ENCODE data around the gene IFT81.
A peak's percentile ranks its signal among the peaks of the same experiment; 100 is the strongest.
"Not testable (repeated sequence)": the region's sequence is repeated elsewhere in the genome, so short reads cannot be mapped to it uniquely, and the experiment has no call there.

Gene IFT81

DNA sequence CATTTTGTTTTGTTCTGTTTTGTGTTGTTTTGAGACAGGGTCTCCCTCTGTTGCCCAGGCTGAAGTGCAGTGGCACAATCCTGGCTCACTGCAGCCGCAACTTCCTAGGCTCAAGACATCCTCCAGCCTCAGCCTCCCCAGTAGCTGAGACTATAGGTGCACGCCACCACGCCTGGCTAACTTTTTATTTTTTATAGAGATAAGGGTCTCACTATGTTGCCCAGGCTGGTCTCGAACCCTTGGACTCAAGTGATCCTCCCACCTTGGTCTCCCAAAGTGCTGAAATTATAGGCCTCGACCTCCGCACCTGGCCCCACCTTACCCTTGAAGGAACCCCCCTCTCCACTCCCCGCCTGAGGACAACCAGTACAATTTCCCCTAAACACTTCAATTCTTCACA is 7.5 kb upstream of the IFT81 start:
- no peak for DNase-seq (ENCODE audit: low read depth)
- no peak for TF ChIP-seq CTCF (conservative IDR thresholded peaks at IDR 0.05; ENCODE audit: control insufficient read depth, insufficient read depth, low read depth, low read length)
- H3K4me3 ChIP-seq (ENCODE audit: control insufficient read depth, low read depth, low read length) = no peak overlapping the region

DNA sequence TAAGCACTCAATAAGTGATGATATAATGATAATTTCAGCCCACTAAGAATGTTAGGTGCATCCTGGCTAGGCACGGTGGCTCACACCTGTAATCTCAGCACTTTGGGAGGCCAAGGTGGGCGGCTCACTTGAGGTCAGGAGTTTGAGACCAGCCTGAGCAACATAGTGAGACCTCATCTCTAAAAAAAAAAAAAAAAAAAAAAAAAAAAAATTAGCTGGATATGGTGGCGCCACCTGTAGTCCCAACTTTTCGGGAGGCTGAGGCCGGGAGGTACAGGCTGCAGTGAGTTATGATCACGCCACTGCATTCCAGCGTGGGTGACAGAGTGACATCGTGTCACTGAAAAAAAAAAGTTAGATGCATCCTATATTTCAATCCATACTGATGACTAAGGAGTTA is 6.9 kb upstream of the IFT81 start:
- H3K4me3 ChIP-seq (ENCODE audit: control insufficient read depth, low read depth, low read length); DNase-seq (ENCODE audit: low read depth): not testable (repeated sequence)
- peak; percentile 25 for TF ChIP-seq CTCF (conservative IDR thresholded peaks at IDR 0.05; ENCODE audit: control insufficient read depth, insufficient read depth, low read depth, low read length)

DNA sequence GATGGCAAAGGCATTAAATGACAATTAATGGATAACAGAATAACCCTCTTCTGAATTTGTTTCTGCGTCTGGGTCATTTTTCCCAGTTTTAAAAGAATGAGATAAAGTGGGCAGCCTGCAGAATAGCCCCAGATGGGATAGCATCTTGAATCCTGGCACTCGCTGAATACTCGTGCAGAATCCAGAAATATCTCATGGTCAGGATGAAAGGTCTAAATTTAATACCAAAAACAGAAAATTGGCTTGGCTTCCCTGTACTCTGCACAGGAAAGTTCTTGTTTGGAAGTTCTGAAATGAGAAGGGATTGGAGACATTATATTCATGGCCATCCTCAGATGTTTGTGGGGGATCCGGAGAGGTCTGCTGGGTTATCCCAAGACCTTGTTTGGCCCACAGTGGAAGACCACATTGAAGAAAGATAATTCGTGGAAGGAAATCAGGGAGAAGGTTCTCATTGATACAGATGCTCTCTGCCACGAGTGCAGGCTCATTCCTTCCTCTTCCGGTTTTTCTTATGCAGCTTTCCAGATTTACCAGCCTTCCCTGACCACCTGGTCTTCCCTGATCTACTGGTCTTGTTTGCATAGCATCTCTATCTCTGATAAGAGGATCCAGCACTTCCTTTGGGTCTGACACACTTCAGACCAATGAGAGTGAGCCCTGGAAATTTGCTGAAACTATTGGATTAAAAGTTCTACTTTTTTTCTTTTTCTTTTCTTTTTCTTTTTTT is 6.0 kb upstream of the IFT81 start:
- no peak for DNase-seq (ENCODE audit: low read depth)
- no peak overlapping the region for H3K4me3 ChIP-seq (ENCODE audit: control insufficient read depth, low read depth, low read length)
- TF ChIP-seq CTCF (conservative IDR thresholded peaks at IDR 0.05; ENCODE audit: control insufficient read depth, insufficient read depth, low read depth, low read length) = no peak

- no peak overlapping the region for H3K4me3 ChIP-seq (ENCODE audit: control insufficient read depth, low read depth, low read length)
- TF ChIP-seq CTCF (conservative IDR thresholded peaks at IDR 0.05; ENCODE audit: control insufficient read depth, insufficient read depth, low read depth, low read length) = no peak
- DNase-seq (ENCODE audit: low read depth) = no peak
These were observed 1.2 kb upstream of the IFT81 start for GRCh38 chr12:110122929-110123328.

- no peak for TF ChIP-seq CTCF (conservative IDR thresholded peaks at IDR 0.05; ENCODE audit: control insufficient read depth, insufficient read depth, low read depth, low read length)
- H3K4me3 ChIP-seq (ENCODE audit: control insufficient read depth, low read depth, low read length) = no peak overlapping the region
- DNase-seq (ENCODE audit: low read depth) = no peak
These were observed 263 bp upstream of the IFT81 start for GRCh38 chr12:110123919-110124268.

DNA sequence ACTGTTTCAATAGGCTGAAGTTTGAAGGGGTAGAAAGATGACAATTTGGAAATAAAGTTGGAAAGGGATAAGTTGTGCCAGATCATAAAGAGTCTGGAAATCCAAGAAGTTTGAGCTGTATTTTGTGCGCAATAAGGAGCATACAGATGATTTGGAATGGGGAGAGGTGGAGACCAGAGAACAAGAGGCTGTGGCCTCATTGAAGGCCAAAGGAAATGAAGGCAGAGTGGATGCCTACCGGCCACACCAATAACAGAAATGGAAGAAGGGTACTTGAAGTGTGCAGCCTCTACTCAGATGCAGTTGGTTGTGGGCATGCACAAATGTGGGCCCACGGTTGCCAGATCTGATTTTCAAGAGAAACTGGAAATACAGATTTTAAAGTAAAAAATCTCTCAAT is 2.4 kb downstream of the IFT81 start:
- no peak overlapping the region for H3K4me3 ChIP-seq (ENCODE audit: control insufficient read depth, low read depth, low read length)
- DNase-seq (ENCODE audit: low read depth) = no peak
- TF ChIP-seq CTCF (conservative IDR thresholded peaks at IDR 0.05; ENCODE audit: control insufficient read depth, insufficient read depth, low read depth, low read length) = no peak

Measured in fibroblast of mammary gland (primary cell).